Neuron (in vitro differentiated cells): ENCODE measurements around the gene ACO2.
"Not testable (repeated sequence)": the region's sequence is repeated elsewhere in the genome, so short reads cannot be mapped to it uniquely, and the experiment has no call there.

Experiments
- H2AFZ ChIP-seq: one replicate; pipeline ENCODE4 v1.6.1; 2013; ENCODE audit warnings: low read depth, mild to moderate bottlenecking, inconsistent platforms, low read length, moderate library complexity
- H3K27me3 ChIP-seq: one replicate; pipeline ENCODE4 v1.6.1; 2013; ENCODE audit warnings: low read length; ENCODE audit not compliant: insufficient read depth
- H3K36me3 ChIP-seq: one replicate; pipeline ENCODE4 v1.6.1; 2013; ENCODE audit warnings: low read length; ENCODE audit not compliant: insufficient read depth
- H3K4me1 ChIP-seq: one replicate; pipeline ENCODE4 v1.6.1; 2013; ENCODE audit warnings: low read length; ENCODE audit not compliant: insufficient read depth
- H3K4me3 ChIP-seq: 2 replicates; pipeline ENCODE4 v1.5.1; 2013; ENCODE audit warnings: mild to moderate bottlenecking, low read length, moderate library complexity
- H3K9me3 ChIP-seq: one replicate; pipeline ENCODE4 v1.6.1; 2013; ENCODE audit warnings: low read length

Gene ACO2

DNA sequence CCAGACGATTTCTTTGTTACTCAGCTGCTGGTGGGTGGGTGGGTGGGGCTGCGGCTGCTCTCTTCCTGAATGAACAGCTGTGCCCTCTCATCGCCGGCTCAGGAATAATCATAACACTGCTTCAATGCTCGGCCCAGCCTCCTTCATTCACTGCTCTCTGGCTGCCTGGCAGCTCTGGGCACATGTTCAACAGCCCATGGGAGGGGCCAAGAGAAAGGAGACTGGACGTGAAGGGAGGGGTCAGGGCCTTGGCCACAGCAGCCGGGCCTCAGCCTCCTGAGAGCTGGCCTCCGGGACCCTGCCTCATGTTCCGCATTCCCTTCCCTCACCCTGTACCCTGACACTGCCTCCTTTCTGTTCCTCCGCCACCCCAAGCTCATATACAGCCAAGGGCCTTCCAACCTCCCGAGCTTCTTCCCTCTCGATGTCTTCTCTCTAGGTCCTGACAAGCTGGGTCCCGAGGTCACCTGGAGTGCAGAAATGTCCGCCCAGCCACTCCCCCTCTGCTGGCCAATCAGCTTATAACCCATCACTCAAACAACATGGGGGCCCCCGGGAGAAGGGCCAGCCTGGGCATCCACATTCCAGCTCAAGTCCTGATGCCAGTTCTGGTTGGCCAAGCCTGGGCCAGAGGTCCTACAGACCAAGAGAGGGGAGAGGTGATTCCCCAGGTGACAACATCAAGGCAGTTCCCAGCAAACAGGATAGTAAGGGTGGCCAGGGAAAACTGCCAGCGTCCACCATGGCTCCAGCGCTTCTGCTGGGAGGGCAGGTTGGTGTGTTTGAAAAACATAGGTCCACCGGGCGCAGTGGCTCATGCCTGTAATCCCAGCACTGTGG is 88.7 kb downstream of the ACO2 start:
- Histone ChIP-seq H3K27me3 (no peaks in the 10 kb centered on the region), H3K36me3 (no peaks in the 10 kb centered on the region), H3K4me3 (no peak overlapping the region), H3K4me1 (peaks cover 47% of the 10 kb centered on the region), H3K9me3 (no peaks in the 10 kb centered on the region), H2AFZ (no peak overlapping the region)

DNA sequence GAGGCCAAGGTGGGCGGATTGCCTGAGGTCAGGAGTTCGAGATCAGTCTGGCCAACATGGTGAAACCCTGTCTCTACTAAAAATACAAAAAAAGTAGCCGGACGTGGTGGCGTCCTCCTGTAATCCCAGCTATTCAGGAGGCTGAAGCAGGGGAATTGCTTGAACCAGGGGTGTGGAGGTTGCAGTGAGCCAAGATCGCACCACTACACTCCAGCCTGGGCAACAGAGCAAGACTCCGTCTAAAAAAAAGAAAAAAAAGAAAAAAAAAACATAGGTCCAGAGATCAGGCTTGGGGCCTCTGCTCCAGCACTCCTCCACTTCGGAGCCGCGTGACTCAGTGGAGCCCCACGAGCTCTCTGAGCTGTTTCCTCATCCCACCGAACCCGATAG is 89.3 kb downstream of the ACO2 start:
- not testable (repeated sequence) for H3K27me3 ChIP-seq, H3K9me3 ChIP-seq, H3K4me3 ChIP-seq, H3K36me3 ChIP-seq, H2AFZ ChIP-seq
- peaks cover 54% of the 10 kb centered on the region for H3K4me1 ChIP-seq

DNA sequence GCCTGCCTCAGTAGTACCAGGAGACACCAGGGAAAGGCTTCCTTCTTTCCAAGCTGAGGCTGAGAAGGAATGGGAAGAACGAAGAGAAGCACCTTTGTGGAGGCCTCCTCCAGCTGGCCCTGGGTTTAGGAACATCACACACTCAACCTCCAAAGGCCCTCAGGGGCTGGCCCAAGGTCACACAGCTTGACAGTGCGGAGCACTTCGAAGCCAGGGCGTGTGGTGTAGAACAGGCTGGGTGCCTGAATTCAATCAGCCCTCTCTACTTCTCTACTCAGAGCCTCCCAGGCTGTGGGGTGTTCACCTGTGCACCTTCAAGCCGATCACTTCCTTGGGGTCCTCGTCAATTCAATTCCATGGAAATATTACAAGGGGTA is 91.2 kb downstream of the ACO2 start:
- Histone ChIP-seq H3K4me1 (peaks cover 56% of the 10 kb centered on the region), H3K9me3 (no peaks in the 10 kb centered on the region), H3K27me3 (no peaks in the 10 kb centered on the region), H3K4me3 (peak overlapping the region; percentile 44), H3K36me3 (no peaks in the 10 kb centered on the region), H2AFZ (peak overlapping the region; percentile 33)

DNA sequence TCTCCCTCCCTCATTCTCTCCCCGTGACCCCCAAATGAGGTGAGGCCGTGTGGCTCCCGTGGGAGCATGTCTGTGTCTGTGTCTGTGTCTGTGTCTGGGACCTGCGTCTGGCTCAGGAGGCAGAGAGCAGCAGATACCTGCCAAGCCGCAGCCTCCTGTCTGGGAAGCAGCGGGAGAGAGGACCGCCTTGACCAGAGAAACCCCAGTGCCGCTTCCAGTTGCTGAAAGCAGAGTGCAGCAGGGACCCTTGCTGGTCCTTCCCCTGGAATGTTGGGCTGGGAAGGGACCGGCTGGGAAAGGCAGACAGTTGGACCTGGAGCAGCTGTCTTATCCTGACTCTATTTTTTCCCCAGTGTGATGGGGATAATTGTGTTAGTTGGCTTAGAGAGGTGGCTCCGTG is 92.4 kb downstream of the ACO2 start:
- H3K36me3 ChIP-seq, result no peaks in the 10 kb centered on the region
- peak overlapping the region; percentile 44 for H3K4me3 ChIP-seq
- H3K4me1 ChIP-seq, result peaks cover 59% of the 10 kb centered on the region
- H2AFZ ChIP-seq, result peak overlapping the region; percentile 33
- H3K9me3 ChIP-seq, result no peaks in the 10 kb centered on the region
- H3K27me3 ChIP-seq, result no peaks in the 10 kb centered on the region

DNA sequence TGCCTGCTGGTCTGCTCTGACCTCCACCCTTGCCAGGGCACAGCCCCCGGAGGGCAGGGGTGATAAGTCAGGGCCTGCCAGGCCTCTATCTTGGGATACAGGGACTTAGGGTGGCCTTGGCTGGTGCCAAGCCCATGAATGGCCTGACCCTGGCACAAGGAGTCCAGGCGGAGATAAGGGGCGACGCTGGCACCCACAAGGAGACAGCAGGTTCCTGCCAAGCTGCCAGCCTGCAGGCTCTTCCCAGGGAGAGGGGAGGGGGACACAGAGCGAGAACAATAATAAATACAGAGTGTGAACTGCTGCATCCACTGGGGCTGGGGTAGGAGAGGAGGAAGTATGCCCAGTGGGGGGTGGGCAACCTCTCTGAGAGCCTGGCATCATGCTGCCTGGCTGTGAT is 92.9 kb downstream of the ACO2 start:
- Histone ChIP-seq H3K4me1 (peaks cover 55% of the 10 kb centered on the region), H3K4me3 (no peak overlapping the region), H3K27me3 (no peaks in the 10 kb centered on the region), H3K9me3 (no peaks in the 10 kb centered on the region), H3K36me3 (no peaks in the 10 kb centered on the region), H2AFZ (no peak overlapping the region)

DNA sequence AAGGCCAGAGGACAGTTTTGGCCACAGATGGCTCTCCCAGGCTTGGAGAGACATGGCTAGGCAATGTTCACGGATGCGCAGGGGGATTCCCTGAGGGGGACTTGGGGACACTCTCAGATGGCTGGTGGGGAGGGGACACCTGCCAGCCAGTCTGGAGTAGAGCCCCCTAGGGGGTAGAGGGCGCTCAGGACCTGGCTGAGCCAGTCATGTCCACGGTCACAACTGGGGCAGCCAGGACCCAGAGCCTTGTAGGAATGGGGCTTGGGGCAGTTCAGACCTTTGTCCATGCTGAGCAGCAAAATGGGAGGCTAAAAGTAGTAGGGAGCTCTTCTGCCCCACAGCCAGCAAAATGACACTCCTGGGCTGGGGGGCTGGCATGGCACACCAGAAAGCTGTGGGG is 93.5 kb downstream of the ACO2 start:
- no peak overlapping the region for H3K4me3 ChIP-seq
- H3K4me1 ChIP-seq, result peaks cover 49% of the 10 kb centered on the region
- H3K36me3 ChIP-seq, result no peaks in the 10 kb centered on the region
- no peaks in the 10 kb centered on the region for H3K27me3 ChIP-seq
- H3K9me3 ChIP-seq, result no peaks in the 10 kb centered on the region
- H2AFZ ChIP-seq, result no peak overlapping the region

DNA sequence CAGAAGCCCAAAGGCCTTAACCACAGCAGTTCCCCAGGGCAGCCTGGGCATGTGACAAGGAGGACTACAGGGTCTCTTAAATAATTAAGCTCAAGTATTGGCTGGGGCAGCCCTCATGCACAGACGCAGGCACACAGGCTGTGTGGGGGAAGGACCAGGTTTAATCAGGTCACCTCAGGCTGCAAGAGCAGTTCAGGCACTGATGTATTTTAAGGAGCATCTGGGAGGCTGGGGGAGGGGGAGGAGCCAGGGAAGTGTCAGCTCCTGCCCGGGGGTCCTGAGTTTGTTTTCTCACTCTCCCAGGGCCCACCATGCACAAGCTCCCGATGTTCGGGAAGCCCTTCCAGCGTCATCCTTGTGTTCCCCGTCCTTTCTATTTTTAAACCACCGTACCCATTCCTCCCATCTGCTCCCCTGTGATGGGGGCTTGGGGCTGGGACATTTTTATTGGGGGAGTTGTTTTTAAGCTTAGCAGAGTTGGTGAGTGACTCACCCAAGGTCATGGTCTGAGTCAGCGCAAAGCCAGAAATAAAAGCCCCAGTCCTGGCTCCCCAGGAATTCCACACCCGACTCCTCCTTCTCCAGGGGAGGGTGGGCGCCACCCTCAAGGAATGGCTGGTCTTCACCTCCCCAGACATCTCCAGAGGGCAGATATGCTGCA is 94.3 kb downstream of the ACO2 start:
- Histone ChIP-seq H3K9me3 (no peaks in the 10 kb centered on the region), H3K4me3 (no peak overlapping the region), H2AFZ (no peak overlapping the region), H3K36me3 (no peaks in the 10 kb centered on the region), H3K4me1 (peaks cover 43% of the 10 kb centered on the region), H3K27me3 (no peaks in the 10 kb centered on the region)

DNA sequence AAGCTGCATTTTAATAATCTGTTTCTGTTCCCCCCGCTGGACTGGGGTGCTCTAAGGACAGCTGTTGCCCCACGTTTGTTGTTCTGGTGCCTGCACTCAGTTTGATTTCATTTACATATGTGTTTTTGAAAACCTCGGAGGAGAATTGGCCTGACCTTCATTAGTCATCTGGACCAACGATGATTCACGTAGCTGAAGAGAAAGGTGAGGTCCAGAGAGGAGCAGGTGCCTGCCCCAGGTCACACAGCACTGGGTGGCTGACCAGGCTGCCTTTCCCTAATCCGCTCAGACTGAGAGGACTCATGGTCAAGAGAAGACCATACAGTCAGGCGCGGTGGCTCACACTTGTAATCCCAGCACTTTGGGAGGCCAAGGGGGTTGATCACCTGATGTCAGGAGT is 95.6 kb downstream of the ACO2 start:
- Histone ChIP-seq H3K4me3 (no peak overlapping the region), H2AFZ (no peak overlapping the region), H3K36me3 (no peaks in the 10 kb centered on the region), H3K4me1 (peaks cover 56% of the 10 kb centered on the region), H3K27me3 (no peaks in the 10 kb centered on the region), H3K9me3 (no peaks in the 10 kb centered on the region)

DNA sequence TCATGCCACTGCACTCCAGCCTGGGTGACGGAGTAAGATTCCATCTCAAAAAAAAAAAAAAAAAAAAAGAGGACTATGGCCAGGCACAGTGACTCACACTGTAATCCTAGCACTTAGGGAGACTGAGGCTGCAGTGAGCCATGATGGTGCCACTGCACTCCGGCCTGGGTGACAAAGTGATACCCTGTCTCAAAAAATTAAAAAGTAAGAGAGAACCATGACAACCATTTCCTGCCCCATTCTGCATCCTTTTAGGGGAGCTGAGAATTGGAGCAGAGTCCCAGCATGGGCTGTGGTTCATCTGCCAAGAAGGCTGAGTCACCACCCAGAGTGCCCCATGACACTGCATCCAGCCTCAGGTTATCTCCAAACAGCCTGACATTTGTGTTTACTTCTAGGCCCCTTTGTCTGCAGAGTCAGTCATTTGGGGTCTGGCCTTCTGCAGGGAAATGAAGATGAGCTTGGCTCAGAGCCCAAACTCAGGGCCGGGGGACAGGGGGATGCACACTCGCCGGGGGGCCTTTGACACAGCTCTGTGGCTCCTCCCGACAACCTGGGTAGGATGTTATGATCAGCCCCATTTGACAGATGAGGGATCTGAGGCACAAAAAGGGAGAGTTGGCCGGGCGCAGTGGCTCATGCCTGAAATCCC is 96.6 kb downstream of the ACO2 start:
- H3K4me1 ChIP-seq, result peaks cover 48% of the 10 kb centered on the region

DNA sequence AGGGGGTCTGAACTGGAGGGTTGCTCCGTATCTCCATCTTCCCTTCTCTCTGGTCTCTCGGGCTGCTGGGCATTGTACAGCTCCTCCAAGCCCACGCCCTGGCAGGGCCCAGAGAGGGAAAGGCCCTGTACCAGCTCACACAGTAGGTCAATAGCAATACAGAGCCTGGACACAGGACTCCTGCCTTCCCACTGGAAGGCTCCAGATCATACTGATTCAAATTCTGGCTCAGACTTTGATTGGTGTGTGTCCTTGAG is 98.5 kb downstream of the ACO2 start:
- no peak overlapping the region for H2AFZ ChIP-seq
- H3K4me3 ChIP-seq, result no peak overlapping the region
- H3K36me3 ChIP-seq, result no peaks in the 10 kb centered on the region
- no peaks in the 10 kb centered on the region for H3K27me3 ChIP-seq
- peaks cover 29% of the 10 kb centered on the region for H3K4me1 ChIP-seq
- no peaks in the 10 kb centered on the region for H3K9me3 ChIP-seq

More for the DNA sequence above, 96.6 kb downstream of the ACO2 start:
- Histone ChIP-seq H3K27me3 (no peaks in the 10 kb centered on the region), H3K36me3 (no peaks in the 10 kb centered on the region), H3K4me3 (no peak overlapping the region), H2AFZ (no peak overlapping the region), H3K9me3 (no peaks in the 10 kb centered on the region)

DNA sequence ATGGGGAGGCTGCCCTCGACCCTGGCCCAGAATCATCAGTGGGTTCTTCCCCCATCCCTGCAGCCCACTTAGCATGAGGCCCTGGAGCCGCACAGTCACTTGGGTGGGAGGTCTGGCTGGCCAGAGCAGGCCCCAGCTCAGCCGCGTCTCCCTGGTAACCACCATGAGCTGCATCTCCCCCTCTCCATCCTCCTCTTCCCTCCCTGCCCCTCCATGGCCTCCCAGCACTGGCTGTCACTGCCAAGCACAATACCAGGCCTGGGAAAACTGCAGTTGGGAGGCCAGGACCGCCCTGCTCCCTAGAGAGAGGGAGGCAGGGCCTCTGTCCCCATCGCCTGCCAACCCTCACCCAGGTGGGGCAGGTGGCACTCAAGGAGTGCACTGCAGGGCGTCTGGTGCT is 99.9 kb downstream of the ACO2 start:
- Histone ChIP-seq H3K36me3 (no peaks in the 10 kb centered on the region), H3K27me3 (no peaks in the 10 kb centered on the region), H3K4me1 (peaks cover 18% of the 10 kb centered on the region), H3K9me3 (no peaks in the 10 kb centered on the region), H2AFZ (peak overlapping the region; percentile 19), H3K4me3 (no peak overlapping the region)

DNA sequence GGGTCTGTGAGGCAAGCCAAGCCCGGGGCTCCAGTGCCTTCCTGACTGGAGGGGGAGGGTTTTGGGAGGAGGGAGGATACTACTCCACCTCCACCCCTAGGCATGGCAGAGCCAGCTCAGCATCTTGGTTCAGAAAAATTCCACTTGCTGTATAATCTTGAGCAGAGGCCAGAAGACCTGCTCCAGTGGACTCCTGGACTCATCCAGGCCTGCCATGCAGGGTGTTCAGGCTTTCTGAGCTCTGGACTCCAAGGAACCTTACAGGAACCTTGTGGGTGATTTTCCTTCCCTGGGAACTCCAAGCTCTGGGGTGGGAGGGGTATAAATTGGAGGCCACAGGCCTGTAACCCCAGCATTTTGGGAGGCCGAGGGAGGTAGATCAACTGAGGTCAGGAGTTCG is 101.3 kb downstream of the ACO2 start:
- Histone ChIP-seq H3K27me3 (no peaks in the 10 kb centered on the region), H3K4me1 (peaks cover 18% of the 10 kb centered on the region), H2AFZ (no peak overlapping the region), H3K4me3 (no peak overlapping the region), H3K9me3 (no peaks in the 10 kb centered on the region), H3K36me3 (no peaks in the 10 kb centered on the region)

DNA sequence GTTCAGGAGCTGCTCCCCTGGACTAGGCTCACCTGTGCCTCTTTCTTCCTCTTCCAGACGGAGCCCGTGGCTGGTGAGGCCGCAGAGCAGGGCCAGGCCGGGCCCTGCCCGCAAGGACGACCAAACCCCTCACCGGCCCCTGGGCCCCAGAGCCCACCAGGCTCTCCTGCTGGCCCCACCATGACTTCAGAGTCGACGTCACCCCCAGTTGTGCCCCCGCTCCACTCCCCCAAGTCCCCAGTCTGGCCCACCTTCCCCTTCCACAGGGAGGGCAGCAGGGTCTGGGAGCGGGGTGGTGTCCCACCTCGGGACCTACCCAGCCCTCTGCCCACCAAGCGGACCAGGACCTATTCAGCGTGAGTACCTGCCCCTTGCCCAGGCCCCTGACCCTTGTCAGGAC is 102.9 kb downstream of the ACO2 start:
- no peak overlapping the region for H3K4me3 ChIP-seq
- H2AFZ ChIP-seq, result no peak overlapping the region
- H3K9me3 ChIP-seq, result no peaks in the 10 kb centered on the region
- peaks cover 4% of the 10 kb centered on the region for H3K36me3 ChIP-seq
- H3K4me1 ChIP-seq, result peaks cover 15% of the 10 kb centered on the region
- H3K27me3 ChIP-seq, result no peaks in the 10 kb centered on the region
